ENCODE data around the gene CDH4.

Gene CDH4

DNA sequence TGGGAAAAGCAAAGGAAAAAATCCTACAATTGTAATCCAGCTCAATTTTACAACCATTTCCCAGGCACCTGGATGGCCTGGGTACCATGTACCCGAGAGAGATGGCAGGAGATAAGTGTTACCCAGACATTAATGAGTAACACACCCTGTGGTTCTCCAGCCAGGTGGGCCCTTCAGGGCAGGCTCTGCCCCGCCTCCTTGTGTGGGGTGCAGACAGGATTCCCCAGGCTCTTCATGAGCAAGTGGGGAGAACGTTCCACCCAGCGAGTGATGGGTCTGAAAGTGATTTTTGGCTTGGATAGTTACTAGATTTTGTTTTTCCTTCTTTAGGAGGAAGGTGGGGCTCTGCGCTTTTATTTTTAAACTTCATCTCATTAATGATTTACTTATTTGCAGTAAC lies 569.7 kb downstream of the CDH4 start:
- Histone ChIP-seq H3K27ac (ENCODE audit: low read depth in 2 of 2, low read length in 2 of 2) (no peak overlapping the region), H3K9ac (ENCODE audit: low read depth in 1 of 2, low read length in 2 of 2) (no peak overlapping the region), H3K4me3 (ENCODE audit: low read length in 2 of 2) (no peak overlapping the region), H3K9me3 (ENCODE audit: control insufficient read depth in 2 of 2, low read length in 2 of 2) (peaks cover 0 to 2% of the 10 kb centered on the region in 2 donors), H3K36me3 (ENCODE audit: control insufficient read depth in 2 of 2, insufficient read depth in 2 of 2, low read length in 2 of 2) (no peaks in the 10 kb centered on the region), H3K4me1 (ENCODE audit: control insufficient read depth in 2 of 2, insufficient read depth in 2 of 2, low read length in 2 of 2) (no peaks in the 10 kb centered on the region), H3K27me3 (ENCODE audit: control insufficient read depth in 2 of 2, insufficient read depth in 2 of 2, low read length in 2 of 2) (no peaks in the 10 kb centered on the region)

DNA sequence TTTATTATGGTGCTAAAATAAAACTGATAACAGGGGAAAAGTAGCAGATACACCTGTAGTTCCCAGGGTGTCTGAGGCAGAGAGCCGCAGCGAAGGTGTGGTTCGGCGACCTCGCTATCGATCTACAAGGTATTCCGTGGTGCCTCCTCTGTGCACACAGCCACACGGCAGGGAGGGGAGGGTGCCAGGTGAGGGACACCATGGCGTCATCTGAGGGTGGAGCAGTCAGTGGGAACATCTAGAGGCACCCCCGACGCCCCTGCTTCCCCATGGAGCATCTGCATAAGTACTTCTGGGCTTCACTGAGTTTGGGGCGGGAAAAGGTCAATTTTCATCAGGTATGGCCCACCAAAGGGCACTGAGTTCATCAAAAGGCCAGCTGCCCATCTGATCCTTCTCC lies 570.3 kb downstream of the CDH4 start:
- H3K27me3 ChIP-seq (ENCODE audit: control insufficient read depth in 2 of 2, insufficient read depth in 2 of 2, low read length in 2 of 2): no peaks in the 10 kb centered on the region
- no peaks in the 10 kb centered on the region for H3K4me1 ChIP-seq (ENCODE audit: control insufficient read depth in 2 of 2, insufficient read depth in 2 of 2, low read length in 2 of 2)
- H3K36me3 ChIP-seq (ENCODE audit: control insufficient read depth in 2 of 2, insufficient read depth in 2 of 2, low read length in 2 of 2): no peaks in the 10 kb centered on the region
- no peak overlapping the region for H3K27ac ChIP-seq (ENCODE audit: low read depth in 2 of 2, low read length in 2 of 2)
- peaks cover 0 to 2% of the 10 kb centered on the region in 2 donors for H3K9me3 ChIP-seq (ENCODE audit: control insufficient read depth in 2 of 2, low read length in 2 of 2)
- H3K4me3 ChIP-seq (ENCODE audit: low read length in 2 of 2): no peak overlapping the region
- no peak overlapping the region for H3K9ac ChIP-seq (ENCODE audit: low read depth in 1 of 2, low read length in 2 of 2)

DNA sequence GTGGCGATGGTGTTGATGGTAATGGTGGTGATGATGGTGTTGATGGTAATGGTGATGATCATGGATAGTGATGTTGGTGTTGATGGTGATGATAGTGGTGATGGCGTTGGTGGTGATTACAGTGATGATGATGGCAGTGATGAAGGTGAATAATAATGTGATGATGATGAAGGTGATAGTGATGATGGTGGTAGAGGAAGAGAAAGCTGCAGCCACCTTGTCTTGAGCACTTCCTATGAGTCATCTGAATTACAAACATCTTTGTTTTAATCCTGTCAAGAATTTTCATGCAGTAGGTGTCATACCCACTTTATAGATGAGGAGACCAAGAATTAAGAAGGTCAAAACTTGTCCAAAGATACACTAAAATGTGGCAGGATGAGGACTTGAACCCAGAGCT lies 571.2 kb downstream of the CDH4 start:
- Histone ChIP-seq H3K27me3 (ENCODE audit: control insufficient read depth in 2 of 2, insufficient read depth in 2 of 2, low read length in 2 of 2) (no peaks in the 10 kb centered on the region), H3K4me1 (ENCODE audit: control insufficient read depth in 2 of 2, insufficient read depth in 2 of 2, low read length in 2 of 2) (no peaks in the 10 kb centered on the region), H3K27ac (ENCODE audit: low read depth in 2 of 2, low read length in 2 of 2) (no peak overlapping the region), H3K9me3 (ENCODE audit: control insufficient read depth in 2 of 2, low read length in 2 of 2) (peaks cover 0 to 2% of the 10 kb centered on the region in 2 donors), H3K4me3 (ENCODE audit: low read length in 2 of 2) (no peak overlapping the region), H3K9ac (ENCODE audit: low read depth in 1 of 2, low read length in 2 of 2) (no peak overlapping the region), H3K36me3 (ENCODE audit: control insufficient read depth in 2 of 2, insufficient read depth in 2 of 2, low read length in 2 of 2) (no peaks in the 10 kb centered on the region)

- H3K27ac ChIP-seq (ENCODE audit: low read depth in 2 of 2, low read length in 2 of 2): no peak overlapping the region
- no peaks in the 10 kb centered on the region for H3K4me1 ChIP-seq (ENCODE audit: control insufficient read depth in 2 of 2, insufficient read depth in 2 of 2, low read length in 2 of 2)
- no peak overlapping the region for H3K9ac ChIP-seq (ENCODE audit: low read depth in 1 of 2, low read length in 2 of 2)
- H3K4me3 ChIP-seq (ENCODE audit: low read length in 2 of 2): no peak overlapping the region
- no peaks in the 10 kb centered on the region for H3K9me3 ChIP-seq (ENCODE audit: control insufficient read depth in 2 of 2, low read length in 2 of 2)
- no peaks in the 10 kb centered on the region for H3K27me3 ChIP-seq (ENCODE audit: control insufficient read depth in 2 of 2, insufficient read depth in 2 of 2, low read length in 2 of 2)
- no peaks in the 10 kb centered on the region for H3K36me3 ChIP-seq (ENCODE audit: control insufficient read depth in 2 of 2, insufficient read depth in 2 of 2, low read length in 2 of 2)
Observed at GRCh38 chr20:61828891-61829290, 576.8 kb downstream of the CDH4 start.

- Histone ChIP-seq H3K9me3 (ENCODE audit: control insufficient read depth in 2 of 2, low read length in 2 of 2) (no peaks in the 10 kb centered on the region), H3K27ac (ENCODE audit: low read depth in 2 of 2, low read length in 2 of 2) (no peak overlapping the region), H3K4me1 (ENCODE audit: control insufficient read depth in 2 of 2, insufficient read depth in 2 of 2, low read length in 2 of 2) (no peaks in the 10 kb centered on the region), H3K4me3 (ENCODE audit: low read length in 2 of 2) (no peak overlapping the region), H3K36me3 (ENCODE audit: control insufficient read depth in 2 of 2, insufficient read depth in 2 of 2, low read length in 2 of 2) (no peaks in the 10 kb centered on the region), H3K27me3 (ENCODE audit: control insufficient read depth in 2 of 2, insufficient read depth in 2 of 2, low read length in 2 of 2) (no peaks in the 10 kb centered on the region), H3K9ac (ENCODE audit: low read depth in 1 of 2, low read length in 2 of 2) (no peak overlapping the region)
Observed at GRCh38 chr20:61829526-61829925, 577.5 kb downstream of the CDH4 start.

GRCh38 chr20:61830241-61830930 lies 578.3 kb downstream of the CDH4 start:
- no peak overlapping the region for H3K27ac ChIP-seq (ENCODE audit: low read depth in 2 of 2, low read length in 2 of 2)

GRCh38 chr20:61830991-61831390 lies 578.9 kb downstream of the CDH4 start:
- Histone ChIP-seq H3K36me3 (ENCODE audit: control insufficient read depth in 2 of 2, insufficient read depth in 2 of 2, low read length in 2 of 2) (no peaks in the 10 kb centered on the region), H3K9me3 (ENCODE audit: control insufficient read depth in 2 of 2, low read length in 2 of 2) (no peaks in the 10 kb centered on the region), H3K27ac (ENCODE audit: low read depth in 2 of 2, low read length in 2 of 2) (no peak overlapping the region), H3K27me3 (ENCODE audit: control insufficient read depth in 2 of 2, insufficient read depth in 2 of 2, low read length in 2 of 2) (no peaks in the 10 kb centered on the region), H3K4me1 (ENCODE audit: control insufficient read depth in 2 of 2, insufficient read depth in 2 of 2, low read length in 2 of 2) (no peaks in the 10 kb centered on the region), H3K4me3 (ENCODE audit: low read length in 2 of 2) (no peak overlapping the region), H3K9ac (ENCODE audit: low read depth in 1 of 2, low read length in 2 of 2) (no peak overlapping the region)

More at GRCh38 chr20:61830241-61830930, 578.3 kb downstream of the CDH4 start:
- no peaks in the 10 kb centered on the region for H3K27me3 ChIP-seq (ENCODE audit: control insufficient read depth in 2 of 2, insufficient read depth in 2 of 2, low read length in 2 of 2)
- H3K4me3 ChIP-seq (ENCODE audit: low read length in 2 of 2): no peak overlapping the region
- no peaks in the 10 kb centered on the region for H3K4me1 ChIP-seq (ENCODE audit: control insufficient read depth in 2 of 2, insufficient read depth in 2 of 2, low read length in 2 of 2)
- H3K36me3 ChIP-seq (ENCODE audit: control insufficient read depth in 2 of 2, insufficient read depth in 2 of 2, low read length in 2 of 2): no peaks in the 10 kb centered on the region
- no peak overlapping the region for H3K9ac ChIP-seq (ENCODE audit: low read depth in 1 of 2, low read length in 2 of 2)
- H3K9me3 ChIP-seq (ENCODE audit: control insufficient read depth in 2 of 2, low read length in 2 of 2): no peaks in the 10 kb centered on the region

GRCh38 chr20:61832181-61832580 lies 580.1 kb downstream of the CDH4 start:
- Histone ChIP-seq H3K9me3 (ENCODE audit: control insufficient read depth in 2 of 2, low read length in 2 of 2) (no peaks in the 10 kb centered on the region), H3K27ac (ENCODE audit: low read depth in 2 of 2, low read length in 2 of 2) (no peak overlapping the region), H3K4me3 (ENCODE audit: low read length in 2 of 2) (no peak overlapping the region), H3K27me3 (ENCODE audit: control insufficient read depth in 2 of 2, insufficient read depth in 2 of 2, low read length in 2 of 2) (no peaks in the 10 kb centered on the region), H3K36me3 (ENCODE audit: control insufficient read depth in 2 of 2, insufficient read depth in 2 of 2, low read length in 2 of 2) (no peaks in the 10 kb centered on the region), H3K9ac (ENCODE audit: low read depth in 1 of 2, low read length in 2 of 2) (no peak overlapping the region), H3K4me1 (ENCODE audit: control insufficient read depth in 2 of 2, insufficient read depth in 2 of 2, low read length in 2 of 2) (no peaks in the 10 kb centered on the region)

DNA sequence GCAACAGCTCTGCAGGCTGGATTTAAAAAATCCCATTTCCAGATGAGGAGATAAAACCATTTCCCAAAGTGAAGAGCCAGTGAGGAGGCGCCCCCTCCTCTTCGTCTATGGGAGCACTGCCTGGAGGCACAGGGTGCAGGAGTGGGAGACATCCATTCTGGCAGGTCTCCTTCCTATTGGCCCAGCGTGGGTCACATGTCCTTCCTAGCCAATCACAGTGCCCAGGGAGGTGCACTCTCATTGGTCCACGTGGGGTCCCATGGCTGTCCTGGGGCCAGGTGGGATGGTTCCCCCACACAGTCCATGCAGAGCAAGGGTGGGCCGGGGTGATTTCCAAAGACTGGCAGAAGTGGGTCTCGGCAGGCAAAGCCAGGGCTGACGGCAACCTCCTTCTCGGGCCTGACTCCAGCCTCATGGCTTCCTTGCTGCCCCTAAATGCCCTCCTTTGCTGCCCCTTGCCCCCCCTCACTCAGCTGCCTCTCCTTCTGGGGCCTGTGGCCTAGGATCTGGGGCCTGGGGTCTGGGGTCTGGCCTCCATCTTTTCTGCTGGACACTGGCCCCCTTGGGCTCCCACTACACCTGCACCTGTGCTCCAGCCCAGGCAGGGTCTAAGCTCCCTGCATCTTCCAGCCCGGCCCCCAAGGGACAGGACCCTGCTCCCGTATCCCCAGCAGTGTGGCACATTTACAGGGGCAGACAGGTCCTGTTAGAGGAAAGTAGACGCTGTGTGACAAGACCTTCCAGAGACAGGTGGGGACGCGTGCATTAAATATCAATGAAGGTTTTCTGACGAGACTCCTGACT lies 581.9 kb downstream of the CDH4 start:
- no peaks in the 10 kb centered on the region for H3K27me3 ChIP-seq (ENCODE audit: control insufficient read depth in 2 of 2, insufficient read depth in 2 of 2, low read length in 2 of 2)
- H3K9me3 ChIP-seq (ENCODE audit: control insufficient read depth in 2 of 2, low read length in 2 of 2): no peaks in the 10 kb centered on the region
- no peak overlapping the region for H3K27ac ChIP-seq (ENCODE audit: low read depth in 2 of 2, low read length in 2 of 2)
- no peak overlapping the region for H3K9ac ChIP-seq (ENCODE audit: low read depth in 1 of 2, low read length in 2 of 2)
- H3K4me1 ChIP-seq (ENCODE audit: control insufficient read depth in 2 of 2, insufficient read depth in 2 of 2, low read length in 2 of 2): no peaks in the 10 kb centered on the region
- H3K36me3 ChIP-seq (ENCODE audit: control insufficient read depth in 2 of 2, insufficient read depth in 2 of 2, low read length in 2 of 2): no peaks in the 10 kb centered on the region
- no peak overlapping the region for H3K4me3 ChIP-seq (ENCODE audit: low read length in 2 of 2)

DNA sequence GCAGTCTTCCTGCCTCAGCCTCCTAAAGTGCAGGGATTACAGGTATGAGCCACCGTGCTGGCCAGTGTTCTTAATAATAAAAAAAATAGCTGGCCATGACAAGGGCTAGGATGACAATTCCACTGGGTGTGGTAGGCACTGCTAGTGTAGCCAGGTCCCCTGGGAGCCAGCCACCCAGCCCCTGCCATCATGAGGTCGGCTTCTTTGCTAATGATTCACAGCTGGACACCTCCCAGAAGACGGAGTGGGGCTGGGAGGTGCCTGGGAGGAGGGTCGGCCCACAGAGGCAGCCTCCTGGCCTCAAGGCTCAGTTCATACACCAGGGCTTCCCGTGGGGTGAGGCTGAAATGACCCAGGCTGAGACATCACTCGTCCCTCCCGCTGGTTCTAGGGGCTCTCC lies 583.2 kb downstream of the CDH4 start:
- H3K36me3 ChIP-seq (ENCODE audit: control insufficient read depth in 2 of 2, insufficient read depth in 2 of 2, low read length in 2 of 2): no peaks in the 10 kb centered on the region
- H3K27ac ChIP-seq (ENCODE audit: low read depth in 2 of 2, low read length in 2 of 2): no peak overlapping the region
- no peak overlapping the region for H3K4me3 ChIP-seq (ENCODE audit: low read length in 2 of 2)
- H3K4me1 ChIP-seq (ENCODE audit: control insufficient read depth in 2 of 2, insufficient read depth in 2 of 2, low read length in 2 of 2): no peaks in the 10 kb centered on the region
- no peaks in the 10 kb centered on the region for H3K9me3 ChIP-seq (ENCODE audit: control insufficient read depth in 2 of 2, low read length in 2 of 2)
- no peak overlapping the region for H3K9ac ChIP-seq (ENCODE audit: low read depth in 1 of 2, low read length in 2 of 2)
- no peaks in the 10 kb centered on the region for H3K27me3 ChIP-seq (ENCODE audit: control insufficient read depth in 2 of 2, insufficient read depth in 2 of 2, low read length in 2 of 2)

Measured in mucosa of rectum (tissue), 2 donors.